ENCODE results near the gene ADAMTS19.

The ADAMTS19 gene

GRCh38 chr5:129658801-129659200, 198.7 kb downstream of the ADAMTS19 start:
- H3K4me3 ChIP-seq (ENCODE audit: insufficient read depth, low read depth, low read length) = no peak overlapping the region
- 92 to 100% methylated on average over 1 of the region's 1 CpG for WGBS, 2 experiments
- no peak overlapping the region for H3K27ac ChIP-seq (ENCODE audit: insufficient read depth, low read depth, low read length, poor library complexity, severe bottlenecking)
- no peaks in the 10 kb centered on the region for H3K9me3 ChIP-seq (ENCODE audit: control insufficient read depth, low read length)
- H3K4me1 ChIP-seq (ENCODE audit: control insufficient read depth, insufficient read depth, low read length) = peaks cover 11% of the 10 kb centered on the region
- H3K27me3 ChIP-seq (ENCODE audit: control insufficient read depth, insufficient read depth, low read length, poor library complexity, severe bottlenecking) = no peaks in the 10 kb centered on the region
- no peaks in the 10 kb centered on the region for H3K36me3 ChIP-seq (ENCODE audit: control insufficient read depth, insufficient read depth, low read length)

GRCh38 chr5:129661366-129662035, 201.4 kb downstream of the ADAMTS19 start:
- WGBS, 2 experiments = 93 to 98% methylated on average over 5 to 6 of the region's 6 CpGs
- H3K9me3 ChIP-seq (ENCODE audit: control insufficient read depth, low read length) = no peaks in the 10 kb centered on the region
- no peak overlapping the region for H3K27ac ChIP-seq (ENCODE audit: insufficient read depth, low read depth, low read length, poor library complexity, severe bottlenecking)
- no peak overlapping the region for H3K4me3 ChIP-seq (ENCODE audit: insufficient read depth, low read depth, low read length)
- H3K4me1 ChIP-seq (ENCODE audit: control insufficient read depth, insufficient read depth, low read length) = peaks cover 11% of the 10 kb centered on the region
- H3K27me3 ChIP-seq (ENCODE audit: control insufficient read depth, insufficient read depth, low read length, poor library complexity, severe bottlenecking) = no peaks in the 10 kb centered on the region
- H3K36me3 ChIP-seq (ENCODE audit: control insufficient read depth, insufficient read depth, low read length) = no peaks in the 10 kb centered on the region

- Histone ChIP-seq H3K27ac (ENCODE audit: insufficient read depth, low read depth, low read length, poor library complexity, severe bottlenecking) (no peak overlapping the region), H3K36me3 (ENCODE audit: control insufficient read depth, insufficient read depth, low read length) (peaks cover 13% of the 10 kb centered on the region), H3K9me3 (ENCODE audit: control insufficient read depth, low read length) (no peaks in the 10 kb centered on the region), H3K4me1 (ENCODE audit: control insufficient read depth, insufficient read depth, low read length) (no peaks in the 10 kb centered on the region), H3K27me3 (ENCODE audit: control insufficient read depth, insufficient read depth, low read length, poor library complexity, severe bottlenecking) (no peaks in the 10 kb centered on the region), H3K4me3 (ENCODE audit: insufficient read depth, low read depth, low read length) (no peak overlapping the region)
- WGBS, 2 experiments = 85 to 88% methylated on average over 2 to 3 of the region's 3 CpGs
Measured at GRCh38 chr5:129664336-129664937, 204.3 kb downstream of the ADAMTS19 start.

- H3K27me3 ChIP-seq (ENCODE audit: control insufficient read depth, insufficient read depth, low read length, poor library complexity, severe bottlenecking) = no peaks in the 10 kb centered on the region
- no peaks in the 10 kb centered on the region for H3K9me3 ChIP-seq (ENCODE audit: control insufficient read depth, low read length)
- H3K4me1 ChIP-seq (ENCODE audit: control insufficient read depth, insufficient read depth, low read length) = no peaks in the 10 kb centered on the region
- 89 to 91% methylated on average over 2 of the region's 2 CpGs for WGBS, 2 experiments
- H3K4me3 ChIP-seq (ENCODE audit: insufficient read depth, low read depth, low read length) = no peak overlapping the region
- H3K27ac ChIP-seq (ENCODE audit: insufficient read depth, low read depth, low read length, poor library complexity, severe bottlenecking) = no peak overlapping the region
- H3K36me3 ChIP-seq (ENCODE audit: control insufficient read depth, insufficient read depth, low read length) = peaks cover 13% of the 10 kb centered on the region
Measured at GRCh38 chr5:129670957-129671500, 210.9 kb downstream of the ADAMTS19 start.

- H3K4me1 ChIP-seq (ENCODE audit: control insufficient read depth, insufficient read depth, low read length) = no peaks in the 10 kb centered on the region
Measured at GRCh38 chr5:129672006-129672405, 211.9 kb downstream of the ADAMTS19 start.

GRCh38 chr5:129679671-129680070, 219.6 kb downstream of the ADAMTS19 start:
- Histone ChIP-seq H3K4me1 (ENCODE audit: control insufficient read depth, insufficient read depth, low read length) (no peaks in the 10 kb centered on the region), H3K27me3 (ENCODE audit: control insufficient read depth, insufficient read depth, low read length, poor library complexity, severe bottlenecking) (no peaks in the 10 kb centered on the region), H3K27ac (ENCODE audit: insufficient read depth, low read depth, low read length, poor library complexity, severe bottlenecking) (no peak overlapping the region), H3K36me3 (ENCODE audit: control insufficient read depth, insufficient read depth, low read length) (no peaks in the 10 kb centered on the region), H3K9me3 (ENCODE audit: control insufficient read depth, low read length) (no peaks in the 10 kb centered on the region), H3K4me3 (ENCODE audit: insufficient read depth, low read depth, low read length) (no peak overlapping the region)
- 88 to 93% methylated on average over 3 of the region's 3 CpGs for WGBS, 2 experiments

More at GRCh38 chr5:129672006-129672405, 211.9 kb downstream of the ADAMTS19 start:
- Histone ChIP-seq H3K9me3 (ENCODE audit: control insufficient read depth, low read length) (no peaks in the 10 kb centered on the region), H3K4me3 (ENCODE audit: insufficient read depth, low read depth, low read length) (no peak overlapping the region), H3K27me3 (ENCODE audit: control insufficient read depth, insufficient read depth, low read length, poor library complexity, severe bottlenecking) (no peaks in the 10 kb centered on the region), H3K36me3 (ENCODE audit: control insufficient read depth, insufficient read depth, low read length) (peaks cover 10% of the 10 kb centered on the region), H3K27ac (ENCODE audit: insufficient read depth, low read depth, low read length, poor library complexity, severe bottlenecking) (no peak overlapping the region)
- WGBS, 2 experiments = 45 to 75% methylated on average over 1 of the region's 2 CpGs

- no peaks in the 10 kb centered on the region for H3K36me3 ChIP-seq (ENCODE audit: control insufficient read depth, insufficient read depth, low read length)
- WGBS, 2 experiments = 100% methylated on average over 3 of the region's 3 CpGs; no CpG with 5 or more reads in 1 of the 2 experiments
- H3K4me3 ChIP-seq (ENCODE audit: insufficient read depth, low read depth, low read length) = no peak overlapping the region
- H3K27ac ChIP-seq (ENCODE audit: insufficient read depth, low read depth, low read length, poor library complexity, severe bottlenecking) = no peak overlapping the region
- H3K27me3 ChIP-seq (ENCODE audit: control insufficient read depth, insufficient read depth, low read length, poor library complexity, severe bottlenecking) = no peaks in the 10 kb centered on the region
- peaks cover 2% of the 10 kb centered on the region for H3K4me1 ChIP-seq (ENCODE audit: control insufficient read depth, insufficient read depth, low read length)
- no peaks in the 10 kb centered on the region for H3K9me3 ChIP-seq (ENCODE audit: control insufficient read depth, low read length)
Measured at GRCh38 chr5:129687941-129688340, 227.8 kb downstream of the ADAMTS19 start.

GRCh38 chr5:129689045-129689444, 228.9 kb downstream of the ADAMTS19 start:
- Histone ChIP-seq H3K9me3 (ENCODE audit: control insufficient read depth, low read length) (no peaks in the 10 kb centered on the region), H3K27me3 (ENCODE audit: control insufficient read depth, insufficient read depth, low read length, poor library complexity, severe bottlenecking) (no peaks in the 10 kb centered on the region), H3K4me3 (ENCODE audit: insufficient read depth, low read depth, low read length) (no peak overlapping the region), H3K36me3 (ENCODE audit: control insufficient read depth, insufficient read depth, low read length) (no peaks in the 10 kb centered on the region), H3K4me1 (ENCODE audit: control insufficient read depth, insufficient read depth, low read length) (peaks cover 6% of the 10 kb centered on the region), H3K27ac (ENCODE audit: insufficient read depth, low read depth, low read length, poor library complexity, severe bottlenecking) (no peak overlapping the region)

- peaks cover 6% of the 10 kb centered on the region for H3K4me1 ChIP-seq (ENCODE audit: control insufficient read depth, insufficient read depth, low read length)
- no peak overlapping the region for H3K27ac ChIP-seq (ENCODE audit: insufficient read depth, low read depth, low read length, poor library complexity, severe bottlenecking)
- peaks cover 6% of the 10 kb centered on the region for H3K36me3 ChIP-seq (ENCODE audit: control insufficient read depth, insufficient read depth, low read length)
- H3K4me3 ChIP-seq (ENCODE audit: insufficient read depth, low read depth, low read length) = no peak overlapping the region
- WGBS, 2 experiments = 100% methylated on average over 1 of the region's 1 CpG; no CpG with 5 or more reads in 1 of the 2 experiments
- no peaks in the 10 kb centered on the region for H3K27me3 ChIP-seq (ENCODE audit: control insufficient read depth, insufficient read depth, low read length, poor library complexity, severe bottlenecking)
- H3K9me3 ChIP-seq (ENCODE audit: control insufficient read depth, low read length) = no peaks in the 10 kb centered on the region
Measured at GRCh38 chr5:129691220-129691619, 231.1 kb downstream of the ADAMTS19 start.

- Histone ChIP-seq H3K36me3 (ENCODE audit: control insufficient read depth, insufficient read depth, low read length) (peaks cover 6% of the 10 kb centered on the region), H3K27me3 (ENCODE audit: control insufficient read depth, insufficient read depth, low read length, poor library complexity, severe bottlenecking) (no peaks in the 10 kb centered on the region), H3K27ac (ENCODE audit: insufficient read depth, low read depth, low read length, poor library complexity, severe bottlenecking) (no peak overlapping the region), H3K4me3 (ENCODE audit: insufficient read depth, low read depth, low read length) (no peak overlapping the region), H3K4me1 (ENCODE audit: control insufficient read depth, insufficient read depth, low read length) (peaks cover 6% of the 10 kb centered on the region), H3K9me3 (ENCODE audit: control insufficient read depth, low read length) (no peaks in the 10 kb centered on the region)
Measured at GRCh38 chr5:129696636-129697035, 236.5 kb downstream of the ADAMTS19 start.
